Metanephros (tissue), 2 donors: ENCODE measurements around the gene LRP6. TPM values are rescaled to one million over a fixed set of nuclear protein-coding genes. Genes with fewer than 3 reads are reported as not detected.

Experiments
- small RNA-seq: library from RNA; depleted of rRNA; stranded (forward); fragments of <200 nt; gene quantifications from one replicate; pipeline ENCODE3, GENCODE V24; 2014; ENCODE audit warnings: low replicate concordance
- total RNA-seq: library from RNA; depleted of rRNA; stranded (reverse); fragments of >200 nt; gene quantifications from one replicate; pipeline ENCODE4 v1.2.3, GENCODE V29; 2014

LRP6 gene
- 133 TPM for total RNA-seq

GRCh38 chr12:12266873-12267741 is at the start of gene LRP6:
Gene LRP6 (minus strand): TSS chr12:12267044. CDS start chr12:12266735, 309 bp downstream.

GRCh38 chr12:12070674-12071656 is 195.9 kb downstream of the LRP6 start, which contains the start of gene BCL2L14:
Gene BCL2L14 (plus strand): TSS chr12:12070939. CDS start chr12:12079306, 8,367 bp downstream.

Small RNAs within 50 kb of the gene (small RNA-seq; reads per million reads assigned to genes)
- gene RNU6-318P (not detected), gene RNU6-545P (not detected)

Other genes with a start within 250 kb of the LRP6 start
- 0.23 TPM for gene BCL2L14, start 196.1 kb downstream of the LRP6 start, total RNA-seq
- gene MANSC1, start 83.2 kb upstream of the LRP6 start, total RNA-seq: 5.4 TPM
- 39.0 TPM for gene BORCS5, start 90.0 kb upstream of the LRP6 start, total RNA-seq